BE2C (cell line): ENCODE results near the gene LIX1L.

Experiments used
- DNase-seq: peaks from one replicate; pipeline ENCODE4 v3.0.0-alpha.2; 2020
- H3K27me3 ChIP-seq: fragments of 250-450 bp; sonication (Bioruptor Pico); 2 replicates; pipeline ENCODE4 v1.5.1; 2020; ENCODE audit warnings: mild to moderate bottlenecking
- H3K36me3 ChIP-seq: fragments of 250-450 bp; sonication (Bioruptor Pico); 2 replicates; pipeline ENCODE4 v1.5.1; 2020; ENCODE audit warnings: mild to moderate bottlenecking
- H3K4me1 ChIP-seq: fragments of 250-450 bp; sonication (Bioruptor Pico); 2 replicates; pipeline ENCODE4 v1.5.1; 2020
- H3K4me3 ChIP-seq: 2 replicates; pipeline ENCODE4 v1.5.1; 2011; ENCODE audit warnings: low read depth, low read length
- H3K9me3 ChIP-seq: fragments of 250-450 bp; sonication (Bioruptor Pico); 2 replicates; pipeline ENCODE4 v1.5.1; 2020
- TF ChIP-seq, protein P1 (sequence below): IDR thresholded peaks from 2 replicates; pipeline ENCODE4 v1.5.1; 2012; ENCODE audit warnings: mild to moderate bottlenecking, low read depth, low read length

LIX1L gene

DNA sequence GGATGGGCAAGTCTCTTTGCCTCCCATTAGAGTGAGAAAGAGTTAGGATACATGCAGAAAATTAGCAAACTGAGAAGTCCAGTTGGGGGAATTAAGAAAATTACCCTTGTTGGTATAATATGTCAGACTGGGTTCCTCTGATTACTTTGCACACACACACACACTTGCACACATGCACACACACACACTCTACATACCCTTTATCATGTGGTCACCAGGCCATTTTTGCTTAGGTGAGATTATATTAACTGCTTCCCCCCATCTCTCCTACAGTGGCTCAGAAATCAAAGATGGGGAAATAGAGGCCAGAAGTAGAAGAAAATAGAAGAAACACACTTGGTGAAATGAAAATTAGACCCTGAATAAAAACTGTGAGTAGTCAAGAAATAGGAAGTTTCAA, 917 bp upstream of the LIX1L start:
- no peak overlapping the region for H3K4me3 ChIP-seq
- peaks cover 8% of the 10 kb centered on the region for H3K4me1 ChIP-seq
- no peak for DNase-seq
- TF ChIP-seq, protein P1, sequence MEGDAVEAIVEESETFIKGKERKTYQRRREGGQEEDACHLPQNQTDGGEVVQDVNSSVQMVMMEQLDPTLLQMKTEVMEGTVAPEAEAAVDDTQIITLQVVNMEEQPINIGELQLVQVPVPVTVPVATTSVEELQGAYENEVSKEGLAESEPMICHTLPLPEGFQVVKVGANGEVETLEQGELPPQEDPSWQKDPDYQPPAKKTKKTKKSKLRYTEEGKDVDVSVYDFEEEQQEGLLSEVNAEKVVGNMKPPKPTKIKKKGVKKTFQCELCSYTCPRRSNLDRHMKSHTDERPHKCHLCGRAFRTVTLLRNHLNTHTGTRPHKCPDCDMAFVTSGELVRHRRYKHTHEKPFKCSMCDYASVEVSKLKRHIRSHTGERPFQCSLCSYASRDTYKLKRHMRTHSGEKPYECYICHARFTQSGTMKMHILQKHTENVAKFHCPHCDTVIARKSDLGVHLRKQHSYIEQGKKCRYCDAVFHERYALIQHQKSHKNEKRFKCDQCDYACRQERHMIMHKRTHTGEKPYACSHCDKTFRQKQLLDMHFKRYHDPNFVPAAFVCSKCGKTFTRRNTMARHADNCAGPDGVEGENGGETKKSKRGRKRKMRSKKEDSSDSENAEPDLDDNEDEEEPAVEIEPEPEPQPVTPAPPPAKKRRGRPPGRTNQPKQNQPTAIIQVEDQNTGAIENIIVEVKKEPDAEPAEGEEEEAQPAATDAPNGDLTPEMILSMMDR: no peak
- no peaks in the 10 kb centered on the region; the same call in 1 of the 2 replicates for H3K36me3 ChIP-seq
- no peaks in the 10 kb centered on the region for H3K9me3 ChIP-seq
- no peaks in the 10 kb centered on the region for H3K27me3 ChIP-seq

DNA sequence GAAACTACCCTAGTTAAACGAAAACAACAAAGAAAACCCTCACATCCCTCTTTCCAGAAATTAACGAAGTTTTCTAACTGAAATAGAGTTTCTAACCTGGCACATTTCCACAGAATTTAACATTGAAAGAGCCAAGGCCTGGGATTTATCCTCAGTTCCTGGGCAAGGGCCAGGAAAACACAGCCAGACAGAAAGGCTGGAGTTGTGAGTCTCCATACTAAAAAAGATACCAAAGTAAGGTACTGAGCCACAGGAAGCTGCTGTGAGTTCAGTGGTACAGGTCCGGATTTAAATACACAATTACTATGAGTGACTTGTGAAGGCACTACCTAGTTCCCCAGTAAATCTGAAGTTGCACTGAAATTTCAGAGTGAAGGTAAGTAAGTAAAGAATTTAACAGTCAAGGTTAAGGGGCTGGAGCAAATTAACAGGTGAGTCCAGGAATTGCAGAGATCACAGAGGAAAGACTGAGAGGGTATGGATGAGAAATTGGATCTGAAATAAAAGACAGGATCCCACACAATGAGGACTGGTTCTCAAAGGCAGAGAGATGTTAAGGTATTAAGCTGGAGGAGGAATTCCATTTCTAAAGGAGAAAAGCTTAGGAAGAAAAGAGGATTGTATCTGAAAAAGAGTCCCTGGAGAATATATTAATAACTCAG, 905 bp downstream of the LIX1L start:
- H3K27me3 ChIP-seq: no peaks in the 10 kb centered on the region
- no peak for DNase-seq

DNA sequence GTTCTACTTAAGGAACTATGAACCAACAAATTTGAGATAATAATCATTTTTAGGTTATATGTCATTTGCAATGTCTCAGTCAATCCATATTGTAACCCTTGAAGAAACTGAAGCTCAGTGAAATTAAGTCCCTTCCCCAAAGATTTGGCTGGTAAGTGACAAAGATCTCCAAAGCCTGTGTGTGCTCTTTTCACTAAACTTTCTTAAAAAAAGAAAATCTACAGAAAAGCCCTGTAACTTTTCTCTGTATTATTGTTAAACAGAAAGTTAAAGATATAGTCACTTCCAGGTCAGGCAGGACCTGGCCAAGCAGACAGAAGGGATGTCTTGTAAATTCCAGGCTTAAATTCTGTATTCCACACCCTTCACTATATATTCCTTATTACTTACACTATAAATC, 1.5 kb downstream of the LIX1L start:
- H3K9me3 ChIP-seq: no peaks in the 10 kb centered on the region
- no peaks in the 10 kb centered on the region; the same call in 1 of the 2 replicates for H3K36me3 ChIP-seq
- no peak for DNase-seq
- H3K4me1 ChIP-seq: peaks cover 8% of the 10 kb centered on the region
- H3K27me3 ChIP-seq: no peaks in the 10 kb centered on the region
- TF ChIP-seq, protein P1: no peak
- H3K4me3 ChIP-seq: peak overlapping the region; percentile 78

More for the DNA sequence above, 905 bp downstream of the LIX1L start:
- Histone ChIP-seq H3K4me1 (peaks cover 8% of the 10 kb centered on the region), H3K9me3 (no peaks in the 10 kb centered on the region), H3K36me3 (no peaks in the 10 kb centered on the region; the same call in 1 of the 2 replicates), H3K4me3 (peak overlapping the region; percentile 78)
- TF ChIP-seq, protein P1: no peak

DNA sequence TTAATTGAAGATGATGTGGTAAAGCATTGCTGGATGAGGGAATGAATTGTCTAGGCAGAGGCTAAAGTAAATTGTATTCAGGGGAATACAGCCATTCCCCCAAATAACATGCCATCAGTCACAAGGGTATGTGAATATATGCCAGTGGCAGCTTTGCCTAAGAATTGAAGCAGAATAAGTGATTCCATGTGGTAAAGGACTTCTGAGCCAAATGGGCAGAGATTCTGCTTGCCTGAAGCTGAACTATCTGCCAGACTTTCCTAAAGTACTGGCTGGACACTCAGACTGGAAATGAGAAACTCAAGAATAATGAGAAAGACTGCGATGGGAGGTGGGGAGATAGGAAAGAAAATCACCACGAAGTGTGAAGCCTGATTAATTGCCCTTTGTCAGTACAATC, 2.4 kb downstream of the LIX1L start:
- TF ChIP-seq, protein P1: no peak
- DNase-seq: no peak
- no peaks in the 10 kb centered on the region for H3K27me3 ChIP-seq
- no peaks in the 10 kb centered on the region; the same call in 1 of the 2 replicates for H3K36me3 ChIP-seq
- H3K4me1 ChIP-seq: peaks cover 8% of the 10 kb centered on the region
- H3K9me3 ChIP-seq: no peaks in the 10 kb centered on the region
- peak overlapping the region; percentile 0; the same call in 1 of the 2 replicates for H3K4me3 ChIP-seq

DNA sequence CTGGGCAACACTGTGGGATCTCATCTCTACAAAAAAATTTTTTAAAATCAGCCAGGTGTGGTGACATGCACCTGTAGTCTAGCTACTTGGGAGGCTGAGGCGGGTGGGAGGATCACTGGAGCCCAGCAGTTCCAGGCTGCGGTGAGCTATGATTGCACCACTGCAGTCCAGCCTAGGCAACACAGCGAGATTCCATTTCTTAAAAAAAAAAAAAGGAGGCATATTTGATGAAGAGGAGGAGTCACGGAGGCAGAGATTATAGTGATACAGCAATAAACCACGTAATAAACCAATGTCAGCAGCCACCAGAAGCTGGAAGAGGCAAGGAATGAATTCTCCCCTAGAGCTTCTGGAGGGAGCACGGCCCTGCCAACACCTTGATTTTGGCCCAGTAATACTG, 4.0 kb downstream of the LIX1L start:
- Histone ChIP-seq H3K36me3 (no peaks in the 10 kb centered on the region; the same call in 1 of the 2 replicates), H3K4me3 (no peak overlapping the region), H3K4me1 (peaks cover 5% of the 10 kb centered on the region), H3K9me3 (no peaks in the 10 kb centered on the region), H3K27me3 (no peaks in the 10 kb centered on the region)
- TF ChIP-seq, protein P1: no peak
- DNase-seq: no peak

DNA sequence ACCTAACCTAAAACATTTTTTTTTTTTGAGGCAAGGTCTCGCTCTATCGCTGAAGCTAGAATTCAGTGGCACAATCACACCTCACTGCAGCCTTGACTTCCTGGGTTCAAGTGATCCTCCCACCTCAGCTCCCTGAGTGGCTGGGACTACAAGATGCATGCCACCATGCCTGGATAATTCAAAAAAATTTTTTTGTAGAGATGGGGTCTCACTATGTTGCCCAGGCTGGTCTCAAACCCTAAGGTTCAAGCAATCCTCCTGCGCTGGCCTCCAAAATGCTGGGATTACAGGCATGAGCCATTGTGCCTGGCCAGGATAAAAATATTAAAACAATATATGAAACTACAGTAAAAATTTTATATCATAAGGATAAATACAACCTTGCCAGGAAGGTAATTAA, 4.9 kb downstream of the LIX1L start:
- DNase-seq: no peak
- Histone ChIP-seq H3K4me1 (no peaks in the 10 kb centered on the region; the same call in 1 of the 2 replicates), H3K36me3 (no peaks in the 10 kb centered on the region; the same call in none of the 2 replicates), H3K27me3 (no peaks in the 10 kb centered on the region), H3K9me3 (no peaks in the 10 kb centered on the region), H3K4me3 (no peak overlapping the region)
- TF ChIP-seq, protein P1: no peak
